GM19467 (cell line): ENCODE data around the gene HNRNPM.
"Not testable (repeated sequence)": the region's sequence is repeated elsewhere in the genome, so short reads cannot be mapped to it uniquely, and the experiment has no call there.

Experiments
- ATAC-seq: cut with Tn5 transposase; IDR thresholded peaks from one replicate; pipeline ENCODE4 v1.9.1; 2021; ENCODE audit warnings: mild to moderate bottlenecking, moderate library complexity; ENCODE audit not compliant: unreplicated experiment

The HNRNPM gene

DNA sequence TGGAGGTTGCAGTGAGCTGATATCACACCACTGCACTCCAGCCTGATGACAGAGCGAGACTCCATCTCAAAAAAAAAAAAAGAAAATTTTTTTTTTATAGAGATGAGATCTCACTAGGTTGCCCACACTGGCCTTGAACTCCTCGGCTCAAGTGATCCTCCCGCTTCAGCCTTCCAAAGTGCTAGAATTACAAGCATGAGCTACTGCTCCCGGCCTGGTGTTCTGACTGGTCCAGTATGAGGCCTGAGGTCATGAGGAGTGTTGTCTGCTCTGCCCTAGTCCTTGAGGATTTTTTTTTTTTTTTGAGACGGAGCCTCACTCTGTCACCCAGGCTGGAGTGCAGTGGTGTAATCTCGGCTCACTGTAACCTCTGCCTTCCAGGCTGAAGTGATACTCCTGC lies 19.4 kb upstream of the HNRNPM start:
- ATAC-seq: not testable (repeated sequence)

DNA sequence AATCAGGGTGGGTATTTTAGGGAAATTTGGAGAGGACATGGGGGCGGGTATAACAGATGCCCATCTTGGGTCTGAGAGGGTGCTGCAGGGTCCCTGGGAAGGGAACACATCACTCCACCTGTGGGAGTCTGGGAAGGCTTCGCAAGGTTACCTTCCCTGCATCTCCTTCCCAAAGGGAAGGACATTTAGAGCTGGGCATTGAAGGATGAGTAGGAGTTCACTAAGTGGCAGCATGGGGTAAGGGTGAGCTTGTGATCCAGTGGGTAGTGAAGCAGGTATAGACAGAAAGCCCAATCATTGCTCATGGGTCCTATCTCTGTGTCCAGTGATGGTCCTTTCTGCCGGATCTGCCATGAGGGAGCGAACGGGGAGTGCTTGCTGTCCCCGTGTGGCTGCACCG lies 18.5 kb upstream of the HNRNPM start:
- no peak for ATAC-seq

DNA sequence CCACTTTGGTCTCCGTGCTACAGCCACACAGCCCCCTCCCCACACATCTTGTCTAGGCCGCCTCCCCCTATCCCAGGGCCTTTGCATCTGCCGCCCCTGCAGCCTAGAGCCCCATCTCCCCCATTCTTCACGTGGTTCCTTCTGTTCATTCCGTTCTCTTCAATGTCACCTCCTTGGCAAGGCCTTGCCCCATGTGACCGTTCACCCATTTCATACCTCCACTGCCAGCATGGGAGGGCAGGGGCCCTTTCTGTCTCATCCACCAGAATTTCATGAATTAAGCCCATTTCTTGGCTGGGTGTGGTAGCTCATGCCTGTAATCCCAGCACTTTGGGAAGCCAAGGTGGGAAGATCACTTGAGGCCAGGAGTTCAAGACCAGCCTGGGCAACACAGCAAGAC lies 15.7 kb upstream of the HNRNPM start:
- no peak for ATAC-seq

DNA sequence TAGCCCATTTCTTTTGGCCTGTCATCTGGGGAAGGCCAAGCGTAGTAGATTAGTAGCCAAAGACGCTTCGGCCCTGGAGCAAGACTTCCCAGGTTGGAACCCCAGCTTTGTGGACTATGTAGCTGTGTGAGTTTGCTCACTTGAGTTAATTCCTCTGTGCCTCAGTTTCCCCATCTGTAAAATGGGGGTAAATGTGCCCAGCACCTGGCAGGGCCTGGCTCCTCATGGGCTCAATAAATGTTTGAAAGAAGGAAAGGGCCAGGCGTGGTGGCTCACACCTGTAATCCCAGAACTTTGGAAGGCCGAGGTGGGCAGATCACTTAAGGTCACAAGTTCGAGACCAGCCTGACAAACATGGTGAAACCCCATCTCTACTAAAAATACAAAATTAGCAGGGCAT lies 14.9 kb upstream of the HNRNPM start:
- no peak for ATAC-seq

DNA sequence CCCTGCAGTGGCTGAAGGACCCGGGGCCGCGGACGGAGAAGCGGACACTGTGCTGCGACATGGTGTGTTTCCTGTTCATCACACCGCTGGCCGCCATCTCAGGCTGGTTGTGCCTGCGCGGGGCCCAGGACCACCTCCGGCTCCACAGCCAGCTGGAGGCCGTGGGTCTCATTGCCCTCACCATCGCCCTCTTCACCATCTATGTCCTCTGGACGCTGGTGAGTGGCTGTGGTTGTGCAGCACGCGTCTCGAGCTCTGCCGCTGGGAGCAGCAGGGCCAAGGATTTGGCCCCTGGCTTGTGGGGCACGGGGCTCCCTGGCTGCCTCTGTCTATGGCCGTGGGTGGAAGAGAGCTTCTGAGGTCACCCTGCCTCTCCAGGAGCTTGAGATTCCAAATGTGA lies 14.1 kb upstream of the HNRNPM start:
- ATAC-seq: no peak

DNA sequence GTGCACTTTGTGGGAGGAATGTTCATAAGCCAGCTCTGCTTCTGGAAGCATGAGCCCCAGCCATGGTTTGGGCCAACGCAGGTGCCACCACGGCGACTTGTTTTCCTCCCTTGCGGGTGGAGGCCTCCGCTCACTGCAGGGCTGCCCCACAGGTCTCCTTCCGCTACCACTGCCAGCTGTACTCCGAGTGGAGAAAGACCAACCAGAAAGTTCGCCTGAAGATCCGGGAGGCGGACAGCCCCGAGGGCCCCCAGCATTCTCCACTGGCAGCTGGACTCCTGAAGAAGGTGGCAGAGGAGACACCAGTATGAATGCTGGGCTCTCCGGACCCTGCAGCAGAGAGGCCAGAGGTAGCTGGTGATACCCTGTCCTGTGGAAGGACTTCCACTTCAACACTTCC lies 6.5 kb upstream of the HNRNPM start:
- ATAC-seq: no peak

DNA sequence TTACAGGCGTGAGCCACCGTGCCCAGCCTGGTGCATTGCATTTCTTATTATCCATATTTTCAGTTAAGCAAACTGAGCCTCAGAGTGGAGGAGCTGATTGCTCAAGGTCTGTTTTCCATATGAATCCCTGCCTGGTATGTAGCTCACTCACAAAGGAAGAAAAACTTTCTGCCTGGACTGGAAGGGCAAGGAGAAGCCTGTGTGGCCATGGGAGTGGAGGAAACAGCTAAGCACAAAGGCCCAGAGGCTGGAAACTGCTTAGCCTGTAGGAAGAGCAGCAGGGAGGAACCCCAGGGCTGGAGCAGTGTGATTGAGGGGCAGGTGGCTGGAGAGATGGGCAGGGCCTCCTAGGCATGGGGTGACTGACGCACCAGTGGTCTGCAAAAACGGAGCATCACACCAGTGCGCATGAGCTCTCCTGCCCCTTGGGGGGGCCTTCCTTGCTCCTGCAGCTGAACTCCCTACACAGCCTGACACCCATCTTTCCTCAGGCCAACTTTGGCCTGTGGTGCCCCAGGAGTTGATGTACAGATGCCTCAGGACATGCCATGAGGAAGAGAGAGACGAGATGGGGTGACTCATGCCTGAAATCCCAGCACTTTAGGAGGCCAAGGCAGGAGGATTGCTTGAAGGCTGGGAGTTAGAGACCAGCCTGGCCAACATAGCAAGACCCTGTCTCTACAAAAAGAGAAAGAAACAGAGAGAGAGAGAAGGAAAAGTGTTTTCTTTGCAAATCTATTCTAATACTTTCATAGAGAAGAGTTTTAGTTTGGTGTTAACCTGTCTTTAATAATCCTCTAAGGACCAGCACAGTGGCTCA lies 2.8 kb upstream of the HNRNPM start:
- ATAC-seq: no peak

DNA sequence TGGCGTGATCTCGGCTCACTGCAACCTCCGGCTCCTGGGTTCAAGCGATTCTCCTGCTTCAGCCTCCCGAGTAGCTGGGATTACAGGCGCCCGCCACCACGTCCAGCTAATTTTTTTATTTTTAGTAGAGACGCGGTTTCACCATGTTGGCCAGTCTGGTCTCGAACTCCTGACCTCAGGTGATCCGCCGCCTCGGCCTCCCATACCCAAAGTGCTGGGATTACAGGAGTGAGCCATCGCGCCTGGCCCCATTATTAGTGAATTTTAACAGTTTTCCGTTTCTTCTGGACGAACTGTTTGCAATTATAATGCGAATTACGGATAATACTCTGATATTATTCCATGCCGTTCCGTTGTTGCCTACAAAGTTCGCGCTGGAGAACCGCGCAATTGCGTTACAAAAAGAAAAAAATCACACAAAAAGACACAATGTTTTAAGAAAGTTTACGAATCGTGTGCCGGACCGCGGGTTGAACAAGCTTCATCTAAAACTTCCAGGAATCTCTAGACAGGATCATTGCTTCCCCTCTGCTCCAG lies 567 bp upstream of the HNRNPM start:
- not testable (repeated sequence) for ATAC-seq

DNA sequence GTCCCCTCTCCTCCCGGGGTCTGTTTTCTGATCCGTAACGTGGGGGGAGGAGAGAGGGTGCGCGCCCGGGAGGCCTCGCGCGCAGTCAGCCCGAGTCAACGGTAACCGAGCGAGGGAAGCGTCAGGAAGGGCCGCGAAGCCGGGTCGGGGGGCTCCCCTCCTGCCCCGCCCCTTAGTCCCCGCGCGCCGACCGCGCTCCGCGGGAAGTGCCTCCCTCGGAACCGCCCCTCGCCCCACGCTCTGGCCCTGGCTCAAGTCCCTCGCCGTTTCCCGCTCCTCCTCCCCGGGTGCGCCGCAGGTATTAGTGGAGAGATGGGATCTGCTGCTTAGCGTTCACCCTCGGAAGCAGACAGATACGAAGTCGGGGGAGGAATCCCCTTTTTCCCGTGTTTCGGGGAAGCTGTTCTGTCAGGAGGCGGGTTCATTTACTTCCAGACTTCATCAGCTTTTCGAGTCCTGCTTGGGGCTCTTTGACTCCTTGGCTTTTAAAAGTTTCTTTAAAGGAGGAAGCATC lies 770 bp downstream of the HNRNPM start:
- ATAC-seq: no peak

DNA sequence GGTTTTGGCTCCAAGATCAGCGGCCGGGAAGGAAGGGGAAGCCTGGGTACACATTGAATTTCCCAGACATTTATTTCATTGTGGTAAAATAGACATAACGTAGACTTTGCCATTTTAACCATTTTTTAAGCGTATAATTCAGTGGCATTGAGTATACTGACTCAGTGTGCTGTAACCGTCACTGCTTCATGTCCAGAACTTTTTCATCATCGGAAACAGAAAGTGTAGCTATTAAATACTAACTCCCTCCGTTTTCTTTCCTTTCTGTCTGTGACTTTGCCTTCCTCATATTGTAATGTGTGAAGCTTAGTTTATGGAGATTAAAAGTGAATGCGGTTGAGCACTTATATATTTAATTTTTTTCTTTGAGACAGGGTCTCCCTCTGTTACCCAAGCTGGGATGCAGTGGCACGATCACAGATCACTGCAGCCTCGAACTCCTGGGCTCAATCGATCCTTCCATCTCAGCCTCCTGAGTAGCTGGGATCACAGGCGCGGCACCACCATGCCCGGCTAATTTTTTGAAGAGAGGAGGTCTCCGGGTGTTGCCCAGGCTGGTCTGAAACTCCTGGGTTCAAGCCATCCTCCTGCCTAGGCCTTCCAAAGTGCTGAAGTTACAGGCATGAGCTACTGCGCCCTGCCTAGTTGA lies 1.4 kb downstream of the HNRNPM start:
- ATAC-seq: no peak

DNA sequence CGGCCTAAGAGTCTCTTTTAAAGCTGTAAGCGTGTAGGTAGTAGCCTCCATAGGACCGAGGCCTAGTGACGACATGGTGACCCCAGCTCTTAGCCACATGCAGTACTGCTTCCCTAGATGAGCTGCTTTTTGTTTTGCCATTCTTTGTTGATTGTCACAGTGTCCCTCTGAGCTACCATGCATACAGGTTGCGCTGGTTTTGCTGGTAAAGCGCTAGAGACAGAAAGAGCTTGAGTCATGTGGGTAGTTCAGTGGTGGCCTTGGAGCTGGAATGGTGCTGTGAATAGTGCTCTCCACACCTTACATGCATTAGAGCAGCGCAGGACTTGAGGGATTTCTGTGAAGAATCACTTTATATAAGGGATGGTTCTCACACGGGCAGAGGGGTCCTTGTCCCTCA lies 5.1 kb downstream of the HNRNPM start:
- ATAC-seq: no peak

DNA sequence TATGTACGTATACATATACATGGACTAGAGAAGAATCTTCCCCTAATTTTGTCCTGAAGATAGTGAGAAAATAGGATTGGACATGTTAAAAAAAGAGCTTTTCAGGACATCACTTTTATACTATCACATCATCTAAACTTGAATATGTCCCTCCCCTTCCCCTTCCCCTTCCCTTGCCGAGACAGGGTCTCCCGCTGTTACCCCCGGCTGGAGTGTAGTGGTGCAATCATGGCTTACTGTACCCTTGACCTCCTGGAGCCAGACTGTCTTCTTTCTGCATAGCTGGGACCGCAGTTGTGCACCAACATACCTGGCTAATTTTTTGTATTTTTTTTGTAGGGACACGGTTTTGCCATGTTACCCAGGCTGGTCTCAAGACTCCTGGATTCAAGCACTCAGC lies 6.6 kb downstream of the HNRNPM start:
- ATAC-seq: no peak

DNA sequence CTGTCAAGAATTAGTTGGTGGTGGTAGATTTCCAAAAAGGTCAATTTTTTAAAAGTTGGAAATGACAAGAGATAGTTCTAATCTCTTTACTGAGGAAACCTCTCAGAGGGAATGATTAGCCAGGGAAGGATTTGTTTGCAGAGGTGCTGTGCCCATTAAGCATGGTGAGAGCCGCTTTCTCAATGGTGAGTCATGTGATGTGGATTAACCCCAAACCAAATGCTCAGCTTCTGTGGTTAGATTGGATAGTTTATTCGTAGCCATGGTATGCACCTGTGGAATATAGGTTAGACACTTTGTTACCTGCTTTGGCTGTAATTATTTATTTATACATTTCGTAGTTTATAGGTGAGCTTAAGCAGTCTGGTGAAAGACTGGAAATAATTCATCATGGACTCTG lies 7.1 kb downstream of the HNRNPM start:
- no peak for ATAC-seq

DNA sequence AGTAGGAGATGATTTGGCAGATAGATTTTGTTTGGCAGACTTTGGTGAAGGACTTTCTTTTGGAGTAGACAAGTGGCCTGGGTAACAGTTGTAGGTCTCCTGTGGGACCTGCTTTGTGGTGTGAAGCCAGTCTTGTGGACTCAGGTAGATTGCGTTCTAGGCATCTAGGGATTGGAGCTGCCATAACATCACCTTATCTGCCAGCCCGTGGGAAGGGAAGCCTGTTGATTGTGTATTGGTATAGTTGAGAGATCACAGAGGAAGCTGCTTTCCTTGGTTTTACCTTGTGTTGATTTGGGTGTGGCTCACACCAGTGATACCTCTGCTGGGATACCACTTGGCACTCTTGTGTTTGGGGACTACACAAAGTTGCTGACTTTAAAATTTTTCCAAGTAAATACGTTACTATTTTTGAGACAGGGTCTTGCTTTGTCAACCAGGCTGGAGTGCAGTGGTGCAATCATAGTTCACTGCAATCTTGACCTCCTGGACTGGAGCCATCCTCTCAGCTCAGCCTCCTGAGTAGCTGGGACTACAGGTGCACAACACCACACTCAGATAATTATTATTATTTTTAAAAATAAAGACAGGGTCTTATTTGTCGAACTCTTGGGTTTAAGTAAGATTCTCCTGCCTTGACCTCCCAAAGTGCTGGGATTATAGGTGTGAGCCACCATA lies 7.8 kb downstream of the HNRNPM start:
- no peak for ATAC-seq

DNA sequence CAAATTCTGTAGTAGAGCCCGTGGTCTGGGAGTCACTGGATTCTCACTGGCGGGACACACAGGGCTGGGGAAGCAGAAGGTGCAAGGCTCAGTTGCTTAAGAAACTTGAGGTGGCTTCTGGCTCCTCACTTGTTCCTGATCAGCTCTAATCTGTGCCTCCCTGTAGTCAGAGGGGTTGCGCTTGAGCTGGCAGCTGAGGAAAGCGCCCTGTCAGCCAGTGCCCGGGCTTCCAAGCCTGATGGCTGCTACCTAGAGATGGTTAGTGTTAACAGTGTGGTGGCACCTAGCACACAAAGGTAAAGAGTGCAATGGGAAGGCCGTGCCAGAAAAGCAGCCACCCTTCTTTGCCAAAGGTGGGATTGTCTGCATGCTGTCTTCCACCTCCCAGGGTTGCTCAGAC lies 8.8 kb downstream of the HNRNPM start:
- no peak for ATAC-seq

DNA sequence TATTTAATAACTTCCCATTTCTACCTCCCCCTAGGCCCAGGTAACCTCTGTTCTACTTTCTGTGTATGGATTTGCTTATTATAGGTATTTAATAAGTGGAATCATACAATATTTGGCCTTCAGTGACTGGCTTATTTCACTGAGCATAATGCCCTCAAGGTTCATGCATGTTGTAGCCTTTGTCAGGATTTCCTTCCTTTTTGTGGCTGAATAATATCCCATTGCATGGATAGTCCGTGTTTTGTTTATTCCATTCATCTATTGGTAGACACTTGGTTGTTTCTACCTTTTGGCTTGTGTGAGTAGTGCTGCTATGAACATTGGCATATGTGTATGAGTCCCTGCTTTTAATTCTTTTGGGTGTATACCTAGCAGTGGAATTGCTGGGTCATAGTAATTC lies 9.4 kb downstream of the HNRNPM start:
- ATAC-seq: no peak

DNA sequence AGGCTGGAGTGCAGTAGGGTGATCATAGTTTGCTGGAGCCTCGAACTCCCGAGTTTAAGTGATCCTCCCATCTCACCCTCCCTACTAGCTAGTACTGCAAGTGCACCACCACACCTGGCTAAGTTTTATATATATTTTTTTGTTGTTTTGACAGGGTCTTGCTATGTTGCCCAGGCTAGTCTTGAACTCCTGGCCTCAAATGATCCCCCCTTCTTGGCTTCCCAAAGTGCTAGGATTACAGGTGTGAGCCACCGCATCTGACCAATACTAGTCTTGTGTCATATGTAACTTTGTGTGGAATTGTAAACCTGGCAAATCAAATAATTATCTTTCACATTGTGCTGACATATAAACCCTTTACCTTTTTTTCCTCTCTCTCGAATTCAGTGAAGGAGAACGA lies 10.2 kb downstream of the HNRNPM start:
- ATAC-seq: no peak

DNA sequence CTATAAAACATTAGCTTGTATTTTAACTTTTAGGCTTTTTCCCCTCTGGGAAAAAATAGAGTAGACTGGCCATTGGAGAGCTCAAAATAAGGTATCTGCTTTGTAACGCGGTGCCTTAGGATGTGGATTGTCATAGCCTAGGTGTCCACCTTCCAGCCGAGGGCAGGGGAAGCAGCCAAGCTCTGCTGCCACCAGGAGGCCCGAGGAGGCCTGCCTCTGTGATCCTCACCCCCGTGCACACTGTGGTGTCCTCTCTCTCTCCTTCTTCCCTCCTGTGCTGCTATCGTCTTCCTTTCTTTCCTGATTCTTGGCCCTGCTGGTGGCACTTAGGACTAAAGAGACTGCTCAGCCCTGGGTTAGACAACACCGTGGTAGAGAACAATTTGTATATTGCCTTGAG lies 11.3 kb downstream of the HNRNPM start:
- no peak for ATAC-seq

DNA sequence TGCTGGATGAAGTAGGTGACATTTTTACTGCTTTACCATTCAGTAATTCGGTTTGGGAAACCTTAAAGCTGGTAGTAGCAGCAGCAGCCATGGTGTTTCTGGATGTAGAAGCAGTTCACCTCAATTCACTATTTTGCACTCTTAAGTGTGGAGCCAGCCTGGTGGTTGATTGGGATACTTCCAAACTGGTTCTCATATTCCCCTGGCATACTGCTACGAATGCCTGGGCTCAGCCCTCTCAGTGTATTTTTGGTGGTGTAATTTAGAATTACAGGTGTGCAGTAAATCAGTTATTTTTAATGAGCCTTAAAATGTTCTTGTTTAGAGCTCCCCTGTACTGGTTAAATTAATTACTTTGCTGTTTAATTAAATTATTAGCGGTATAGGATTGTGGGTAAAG lies 12.4 kb downstream of the HNRNPM start:
- no peak for ATAC-seq

DNA sequence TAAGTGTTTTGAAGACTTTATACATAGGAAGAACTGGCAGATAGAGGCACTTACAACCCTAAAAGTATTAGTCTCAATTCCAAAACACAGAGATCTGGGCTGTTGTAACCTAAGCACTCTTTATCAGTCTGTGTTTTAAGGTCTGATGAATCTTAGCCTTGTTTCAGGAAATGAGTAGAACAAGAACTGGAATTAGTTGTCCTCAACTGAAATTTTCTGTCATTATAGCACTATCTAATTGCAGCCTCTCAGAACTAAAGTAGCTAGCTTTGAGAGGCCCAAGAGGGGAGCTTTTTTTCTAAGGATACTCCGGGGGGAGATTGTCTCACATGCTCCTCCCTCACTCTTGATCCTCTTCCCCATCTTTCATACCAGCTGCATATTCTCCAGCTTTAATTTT lies 13.1 kb downstream of the HNRNPM start:
- no peak for ATAC-seq

DNA sequence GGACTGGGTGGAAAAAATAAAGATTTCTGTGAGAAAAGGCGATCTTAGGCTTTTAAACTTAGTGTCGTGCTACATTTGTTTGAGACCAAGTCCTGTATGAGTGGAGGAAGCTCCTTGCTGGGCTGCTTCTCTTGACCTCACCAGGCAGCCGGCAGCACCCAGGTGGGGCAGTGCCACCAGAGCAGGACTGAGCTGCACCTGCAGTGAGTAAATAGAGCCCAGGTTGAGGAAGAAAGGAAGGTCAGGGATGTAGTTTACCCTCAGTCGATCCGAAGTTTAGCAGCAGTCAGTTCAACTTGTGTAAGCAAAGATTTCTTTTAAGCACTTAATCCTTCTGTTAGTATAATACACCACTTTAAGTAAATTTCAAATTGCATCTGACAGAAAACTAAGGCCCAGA lies 13.6 kb downstream of the HNRNPM start:
- no peak for ATAC-seq

DNA sequence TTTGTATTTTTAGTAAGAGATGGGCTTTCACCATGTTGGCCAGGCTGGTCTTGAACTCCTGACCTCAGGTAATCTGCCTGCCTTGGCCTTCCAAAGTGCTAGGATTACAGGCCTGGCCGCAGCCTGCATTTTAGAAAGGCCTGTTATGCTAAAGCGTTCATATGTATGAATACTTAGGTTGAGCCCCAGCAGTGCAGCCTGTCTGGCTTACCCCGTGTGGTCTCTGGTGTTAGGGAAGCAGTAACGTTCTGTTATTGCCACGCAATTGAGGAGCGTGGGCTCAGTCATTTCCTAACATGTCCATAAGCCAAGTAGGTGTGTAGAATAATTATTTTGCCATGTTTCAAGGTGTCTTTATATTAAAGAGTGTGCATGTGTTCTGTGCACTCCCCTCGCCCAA lies 14.3 kb downstream of the HNRNPM start:
- no peak for ATAC-seq
